Measurements from ENCODE around the gene TMEM101. TPM values are rescaled to one million over a fixed set of nuclear protein-coding genes. Genes with fewer than 3 reads are reported as not detected.

The TMEM101 gene
- total and polyA plus RNA-seq, 7 donors, result 14.1 to 42.9 (median 25.3) TPM

DNA sequence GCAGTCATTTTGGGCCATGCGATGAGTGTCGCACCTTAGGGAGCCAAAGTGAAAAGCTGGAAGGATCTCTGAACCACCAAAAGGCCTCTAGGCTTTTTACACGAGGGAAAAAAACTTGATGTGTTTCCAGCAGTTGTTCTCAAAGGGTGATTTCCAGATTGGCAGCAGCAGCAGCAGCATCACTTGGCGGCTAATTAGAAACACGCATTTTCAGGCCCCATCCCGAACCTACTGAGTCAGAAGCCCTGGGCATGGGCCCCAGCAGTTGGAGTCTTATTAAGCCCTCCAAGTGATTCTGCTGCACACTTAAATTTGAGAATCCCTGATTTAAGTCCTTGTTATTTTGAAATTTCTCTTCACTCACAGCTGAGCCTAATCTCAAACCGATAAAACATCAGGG lies 35.8 kb downstream of the TMEM101 start:
- Histone ChIP-seq H3K4me3 (no peak overlapping the region), H3K4me1 (peaks cover 0 to 9% (median 7%) of the 10 kb centered on the region in 4 donors), H3K27ac (no peak overlapping the region), H3K36me3 (no peaks in the 10 kb centered on the region), H3K9me3 (no peaks in the 10 kb centered on the region), H3K27me3 (peaks cover 19 to 57% (median 22%) of the 10 kb centered on the region in 3 donors)
- WGBS, 2 donors, result 78 to 82% methylated on average over 7 of the region's 7 CpGs
- TF ChIP-seq POLR2AphosphoS5 (IDR thresholded peaks at IDR 0.05), result no peak
- TF ChIP-seq POLR2A (IDR thresholded peaks at IDR 0.05), result no peak
- no peak for TF ChIP-seq EP300 (IDR thresholded peaks at IDR 0.05)
- TF ChIP-seq, protein P1, sequence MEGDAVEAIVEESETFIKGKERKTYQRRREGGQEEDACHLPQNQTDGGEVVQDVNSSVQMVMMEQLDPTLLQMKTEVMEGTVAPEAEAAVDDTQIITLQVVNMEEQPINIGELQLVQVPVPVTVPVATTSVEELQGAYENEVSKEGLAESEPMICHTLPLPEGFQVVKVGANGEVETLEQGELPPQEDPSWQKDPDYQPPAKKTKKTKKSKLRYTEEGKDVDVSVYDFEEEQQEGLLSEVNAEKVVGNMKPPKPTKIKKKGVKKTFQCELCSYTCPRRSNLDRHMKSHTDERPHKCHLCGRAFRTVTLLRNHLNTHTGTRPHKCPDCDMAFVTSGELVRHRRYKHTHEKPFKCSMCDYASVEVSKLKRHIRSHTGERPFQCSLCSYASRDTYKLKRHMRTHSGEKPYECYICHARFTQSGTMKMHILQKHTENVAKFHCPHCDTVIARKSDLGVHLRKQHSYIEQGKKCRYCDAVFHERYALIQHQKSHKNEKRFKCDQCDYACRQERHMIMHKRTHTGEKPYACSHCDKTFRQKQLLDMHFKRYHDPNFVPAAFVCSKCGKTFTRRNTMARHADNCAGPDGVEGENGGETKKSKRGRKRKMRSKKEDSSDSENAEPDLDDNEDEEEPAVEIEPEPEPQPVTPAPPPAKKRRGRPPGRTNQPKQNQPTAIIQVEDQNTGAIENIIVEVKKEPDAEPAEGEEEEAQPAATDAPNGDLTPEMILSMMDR (IDR thresholded peaks at IDR 0.05), result no peak
- intact Hi-C loops (cut with DNase I), result no loop called here
- no peak for DNase-seq

DNA sequence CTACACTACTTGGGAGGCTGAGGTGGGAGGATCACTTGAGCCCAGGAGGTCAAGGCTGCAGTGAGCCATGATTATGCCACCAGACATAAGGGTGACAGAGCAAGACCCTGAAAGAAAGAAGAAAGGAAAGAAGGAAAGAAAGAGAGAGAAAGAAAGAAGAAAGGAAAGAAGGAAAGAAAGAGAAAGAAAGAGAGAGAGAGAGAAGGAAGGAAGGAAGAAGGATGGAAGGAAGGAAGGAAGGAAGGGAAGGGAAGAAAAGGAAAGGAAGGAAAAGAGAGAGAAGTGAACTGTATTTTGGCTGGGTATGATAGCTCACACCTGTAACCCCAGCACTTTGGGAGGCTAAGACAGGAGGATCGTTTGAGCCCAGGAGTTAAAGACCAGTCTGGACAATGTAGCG lies 36.7 kb downstream of the TMEM101 start:
- 74 to 77% methylated on average over 2 of the region's 2 CpGs for WGBS, 2 donors
- Histone ChIP-seq H3K27ac (no peak overlapping the region), H3K27me3 (peaks cover 10 to 56% (median 13%) of the 10 kb centered on the region in 3 donors)

GRCh38 chr17:43976963-43977837 lies 37.6 kb downstream of the TMEM101 start:
- H3K27ac ChIP-seq, result no peak overlapping the region
- H3K4me3 ChIP-seq, result no peak overlapping the region
- no peak for DNase-seq
- TF ChIP-seq, protein P1 (IDR thresholded peaks at IDR 0.05), result no peak
- TF ChIP-seq EP300 (IDR thresholded peaks at IDR 0.05) (no peak), POLR2AphosphoS5 (IDR thresholded peaks at IDR 0.05) (no peak), POLR2A (IDR thresholded peaks at IDR 0.05) (no peak)
- intact Hi-C loops (cut with DNase I), result no loop called here
- no peaks in the 10 kb centered on the region for H3K36me3 ChIP-seq
- peaks cover 3 to 47% (median 4%) of the 10 kb centered on the region in 3 donors for H3K27me3 ChIP-seq
- WGBS, 2 donors, result 63 to 72% methylated on average over 9 of the region's 9 CpGs
- H3K9me3 ChIP-seq, result no peaks in the 10 kb centered on the region
- no peaks in the 10 kb centered on the region for H3K4me1 ChIP-seq

More for the DNA sequence above, 36.7 kb downstream of the TMEM101 start:
- Histone ChIP-seq H3K4me3 (no peak overlapping the region), H3K4me1 (no peaks in the 10 kb centered on the region), H3K36me3 (no peaks in the 10 kb centered on the region), H3K9me3 (no peaks in the 10 kb centered on the region)
- TF ChIP-seq, protein P1 (IDR thresholded peaks at IDR 0.05), result no peak
- TF ChIP-seq EP300 (IDR thresholded peaks at IDR 0.05) (no peak), POLR2AphosphoS5 (IDR thresholded peaks at IDR 0.05) (no peak), POLR2A (IDR thresholded peaks at IDR 0.05) (no peak)
- intact Hi-C loops (cut with DNase I), result no loop called here
- no peak for DNase-seq

DNA sequence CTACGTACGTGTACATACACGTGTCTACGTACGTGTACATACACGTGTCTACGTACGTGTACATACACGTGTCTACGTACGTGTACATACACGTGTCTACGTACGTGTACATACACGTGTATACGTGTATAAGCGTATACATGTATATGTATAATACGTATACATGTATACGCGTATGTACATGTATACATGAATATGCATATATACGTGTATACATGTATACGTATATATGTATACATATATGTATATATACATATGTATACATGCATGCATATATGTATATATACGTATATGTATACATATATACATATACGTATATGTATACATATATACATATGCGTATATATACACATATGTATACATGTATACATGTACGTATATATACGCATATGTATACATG lies 38.9 kb downstream of the TMEM101 start:
- Histone ChIP-seq H3K4me3 (no peak overlapping the region), H3K27me3 (peaks cover 0 to 34% (median 3%) of the 10 kb centered on the region in 3 donors), H3K9me3 (no peaks in the 10 kb centered on the region), H3K36me3 (no peaks in the 10 kb centered on the region), H3K4me1 (no peaks in the 10 kb centered on the region), H3K27ac (no peak overlapping the region)
- no peak for TF ChIP-seq EP300 (IDR thresholded peaks at IDR 0.05)
- TF ChIP-seq, protein P1 (IDR thresholded peaks at IDR 0.05), result no peak
- intact Hi-C loops (cut with DNase I), result no loop called here
- DNase-seq, result no peak
- 71 to 92% methylated on average over 15 to 22 of the region's 27 CpGs for WGBS, 2 donors
